ENCODE data around the gene NEK2.
"Not testable (repeated sequence)": the region's sequence is repeated elsewhere in the genome, so short reads cannot be mapped to it uniquely, and the experiment has no call there.

NEK2 gene

GRCh38 chr1:211675230-211676105, at the start of gene NEK2:
TSS of gene NEK2 (minus strand) at chr1:211675621. CDS start at chr1:211675479, 142 bp downstream.
- in situ Hi-C loops (cut with MboI; ENCODE audit: low sequenced_read_pairs, unreplicated experiment), result loop anchor here (25.0 kb wide), 2 partner anchors 612 to 687 kb away; partner anchors contain the start of gene PPP2R5A
- peak; percentile 94 for DNase-seq (ENCODE audit: low spot score)
- no peak for TF ChIP-seq CTCF (IDR thresholded peaks at IDR 0.05; ENCODE audit: borderline replicate concordance, control extremely low read depth, extremely low read depth, insufficient read depth, missing control alignments)

GRCh38 chr1:211724687-211725196, 49.3 kb upstream of the NEK2 start:
- TF ChIP-seq CTCF (IDR thresholded peaks at IDR 0.05; ENCODE audit: borderline replicate concordance, control extremely low read depth, extremely low read depth, insufficient read depth, missing control alignments), result no peak
- in situ Hi-C loops (cut with MboI; ENCODE audit: low sequenced_read_pairs, unreplicated experiment), result no loop called here
- DNase-seq (ENCODE audit: low spot score), result no peak

GRCh38 chr1:211723273-211723672, 47.9 kb upstream of the NEK2 start:
- no peak for DNase-seq (ENCODE audit: low spot score)
- in situ Hi-C loops (cut with MboI; ENCODE audit: low sequenced_read_pairs, unreplicated experiment), result no loop called here
- no peak for TF ChIP-seq CTCF (IDR thresholded peaks at IDR 0.05; ENCODE audit: borderline replicate concordance, control extremely low read depth, extremely low read depth, insufficient read depth, missing control alignments)

- in situ Hi-C loops (cut with MboI; ENCODE audit: low sequenced_read_pairs, unreplicated experiment), result no loop called here
- no peak for DNase-seq (ENCODE audit: low spot score)
- no peak for TF ChIP-seq CTCF (IDR thresholded peaks at IDR 0.05; ENCODE audit: borderline replicate concordance, control extremely low read depth, extremely low read depth, insufficient read depth, missing control alignments)
Observed at GRCh38 chr1:211722277-211723175, 47.1 kb upstream of the NEK2 start.

DNA sequence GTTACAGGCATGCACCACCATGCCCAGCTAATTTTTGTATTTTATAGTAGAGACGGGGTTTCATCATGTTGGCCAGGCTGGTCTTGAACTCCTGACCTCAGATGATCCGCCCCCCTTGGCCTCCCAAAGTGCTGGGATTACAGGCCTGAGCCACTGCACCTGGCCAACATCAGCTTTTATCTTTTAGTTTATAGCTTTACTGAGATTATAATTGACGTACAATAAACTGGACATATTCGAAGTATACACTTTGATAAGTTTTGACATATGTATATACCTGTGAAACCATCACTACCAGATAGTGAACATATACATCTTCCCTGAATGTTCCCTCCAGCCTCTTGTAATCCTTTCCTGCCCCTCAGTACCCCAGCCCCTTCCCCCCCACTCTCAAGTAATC, 41.1 kb upstream of the NEK2 start:
- DNase-seq (ENCODE audit: low spot score); in situ Hi-C loops (cut with MboI; ENCODE audit: low sequenced_read_pairs, unreplicated experiment): not testable (repeated sequence)

DNA sequence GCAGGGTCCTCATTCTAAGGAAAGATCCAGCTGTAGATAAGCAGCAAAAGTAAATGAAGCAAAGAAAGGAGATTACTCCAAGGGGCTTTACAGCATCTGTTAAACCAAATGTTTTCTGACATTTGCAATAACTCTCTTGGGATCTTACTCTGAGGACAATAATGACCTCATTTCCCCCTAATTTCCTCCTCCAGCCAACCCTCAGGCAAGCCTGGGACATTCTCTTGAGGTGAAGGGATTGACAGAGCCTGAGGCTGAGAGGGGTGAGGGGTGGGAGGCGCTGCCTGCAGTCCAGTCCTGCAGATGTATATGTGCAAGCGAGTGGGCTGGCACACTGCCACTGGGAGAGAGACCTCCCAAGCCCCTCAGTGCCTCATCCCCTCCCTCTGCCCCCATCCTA, 40.5 kb upstream of the NEK2 start:
- no peak for TF ChIP-seq CTCF (IDR thresholded peaks at IDR 0.05; ENCODE audit: borderline replicate concordance, control extremely low read depth, extremely low read depth, insufficient read depth, missing control alignments)
- DNase-seq (ENCODE audit: low spot score), result no peak
- in situ Hi-C loops (cut with MboI; ENCODE audit: low sequenced_read_pairs, unreplicated experiment), result no loop called here

Data from GM13976 (cell line).